CD4-positive, alpha-beta T cell treated with Interferon alpha-2 for 1 hour (primary cell): Measurements from ENCODE around the gene AUNIP.

ENCODE experiments used
- DNase-seq, 2 donors: peaks; one replicate each; pipeline ENCODE4 v3.0.0-alpha.2; 2020 to 2022

AUNIP gene

GRCh38 chr1:25787760-25788166 lies 71.5 kb downstream of the AUNIP start:
- DNase-seq = no peak

DNA sequence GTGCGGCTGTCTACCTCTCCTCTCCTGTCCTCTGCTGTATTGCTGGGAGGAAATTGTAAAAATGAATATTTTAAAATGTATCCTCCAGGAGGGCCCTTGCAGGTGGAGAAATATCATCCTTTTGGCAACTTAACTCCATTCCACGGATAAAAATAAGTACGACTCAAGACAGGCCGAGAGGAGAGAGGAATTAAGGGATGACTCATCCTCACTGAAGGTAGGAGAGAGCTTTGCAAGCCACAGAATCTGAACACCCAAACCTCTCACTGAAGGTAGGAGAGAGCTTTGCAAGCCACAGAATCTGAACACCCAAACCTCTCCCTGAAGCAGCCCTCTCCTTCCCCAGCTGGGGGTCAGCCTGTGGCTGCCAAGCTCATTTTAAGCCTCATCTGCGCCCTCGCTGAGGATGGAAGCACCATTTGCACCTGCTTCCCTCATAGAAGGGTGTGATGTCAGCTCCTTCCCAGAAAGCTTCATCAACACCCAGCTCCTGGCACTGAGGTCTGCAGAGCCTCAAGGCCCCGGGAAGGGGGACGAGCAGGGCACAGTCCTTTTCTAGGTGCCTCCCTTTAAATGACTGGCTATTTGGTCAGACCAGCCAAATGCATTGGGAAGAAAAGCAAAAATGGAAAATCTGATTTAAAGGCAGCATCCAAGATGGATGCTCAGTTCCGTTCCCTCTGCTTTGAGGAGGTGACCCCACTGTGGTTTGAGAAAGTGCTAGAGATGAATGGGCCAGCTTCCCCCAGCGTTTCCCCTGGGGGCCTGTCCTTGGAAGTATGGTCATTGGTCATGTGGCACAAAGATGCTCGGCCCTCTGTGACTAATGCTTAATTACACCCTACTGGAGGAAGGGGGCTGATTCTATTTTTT lies 72.1 kb downstream of the AUNIP start:
- DNase-seq = no peak

- no peak for DNase-seq
Measured at GRCh38 chr1:25785333-25786067, 73.8 kb downstream of the AUNIP start.

- DNase-seq = no peak
Measured at GRCh38 chr1:25784575-25785051, 74.6 kb downstream of the AUNIP start.
